HEK293 (cell line): Measurements from ENCODE around the gene FGFR3.

Experiments used
- CTCF ChIA-PET: fragments of 350-600 bp; formaldehyde crosslinking; extraction: SDS; loops from one replicate; lab custom pipeline; 2021; ENCODE audit warnings: antibody characterized with exemption; lab: Yijun Ruan, JAX
- POLR2A ChIA-PET: fragments of 300-600 bp; formaldehyde crosslinking; extraction: SDS; loops from one replicate; lab custom pipeline; 2020; ENCODE audit warnings: antibody characterized with exemption, inconsistent platforms; lab: Yijun Ruan, JAX
- H3K27ac ChIP-seq: fragments of 200-500 bp; sonication (Bioruptor generic); 2 replicates; pipeline ENCODE4 v1.5.1; 2014; ENCODE audit warnings: low read depth, low read length, control low read depth, inconsistent platforms; ENCODE audit errors: extremely low read depth
- H3K36me3 ChIP-seq, 2 experiments: fragments of 200-500 bp in 1 of 2; sonication (Bioruptor generic) in 1 of 2; 1 replicate in 1 of 2; 2 replicates in 1 of 2; pipeline ENCODE4 v1.5.1; 2014 to 2017; ENCODE audit warnings: inconsistent platforms in 2 of 2, low read length in 2 of 2; ENCODE audit not compliant: control insufficient read depth in 2 of 2, insufficient read depth in 1 of 2
- H3K4me1 ChIP-seq: fragments of 200-500 bp; sonication (Bioruptor generic); 2 replicates; pipeline ENCODE4 v1.5.1; 2014; ENCODE audit warnings: mild to moderate bottlenecking, low read length, inconsistent platforms; ENCODE audit not compliant: control insufficient read depth, insufficient read depth
- H3K4me3 ChIP-seq: 2 replicates; pipeline ENCODE4 v1.5.1; 2011; ENCODE audit warnings: low read depth, mild to moderate bottlenecking, control low read depth, low read length, moderate library complexity
- H3K9me3 ChIP-seq: fragments of 200-500 bp; sonication (Bioruptor generic); 2 replicates; pipeline ENCODE4 v1.5.1; 2014; ENCODE audit warnings: low read depth, low read length, inconsistent platforms; ENCODE audit not compliant: control insufficient read depth, insufficient read depth
- KLF17 ChIP-seq: fragments of 450-650 bp; formaldehyde crosslinking; IDR thresholded peaks from 2 replicates; pipeline ENCODE4 v1.5.1; 2016; ENCODE audit warnings: missing biosample characterization, missing genetic modification characterization
- REST ChIP-seq: fragments of 450-650 bp; formaldehyde crosslinking; IDR thresholded peaks from 2 replicates; pipeline ENCODE4 v1.5.1; 2016; ENCODE audit warnings: missing biosample characterization, missing genetic modification characterization
- TCF7L2 ChIP-seq: IDR thresholded peaks from 2 replicates; pipeline ENCODE4 v1.6.1; 2011; ENCODE audit warnings: low read depth, mild to moderate bottlenecking, inconsistent platforms, low read length, moderate library complexity, borderline replicate concordance
- ZEB2 ChIP-seq: fragments of 450-650 bp; formaldehyde crosslinking; IDR thresholded peaks from 2 replicates; pipeline ENCODE4 v1.5.1; 2016; ENCODE audit warnings: missing biosample characterization, missing genetic modification characterization
- ZNF16 ChIP-seq: fragments of 450-650 bp; formaldehyde crosslinking; IDR thresholded peaks from 2 replicates; pipeline ENCODE4 v1.5.1; 2016; ENCODE audit warnings: low read depth, missing biosample characterization, missing genetic modification characterization
- ZNF175 ChIP-seq: fragments of 450-650 bp; formaldehyde crosslinking; IDR thresholded peaks from 2 replicates; pipeline ENCODE4 v1.5.1; 2016; ENCODE audit warnings: missing biosample characterization, missing genetic modification characterization
- ZNF184 ChIP-seq: fragments of 450-650 bp; IDR thresholded peaks from 2 replicates; pipeline ENCODE4 v1.5.1; 2018; ENCODE audit warnings: missing biosample characterization, mild to moderate bottlenecking, missing genetic modification characterization
- ZNF26 ChIP-seq: fragments of 450-650 bp; formaldehyde crosslinking; IDR thresholded peaks from 2 replicates; pipeline ENCODE4 v1.5.1; 2016; ENCODE audit warnings: missing biosample characterization, missing genetic modification characterization
- ZNF266 ChIP-seq: fragments of 450-650 bp; formaldehyde crosslinking; IDR thresholded peaks from 2 replicates; pipeline ENCODE4 v1.5.1; 2016; ENCODE audit warnings: missing biosample characterization, missing genetic modification characterization, low read depth
- ZNF423 ChIP-seq: fragments of 450-650 bp; formaldehyde crosslinking; IDR thresholded peaks from 2 replicates; pipeline ENCODE4 v1.5.1; 2016; ENCODE audit warnings: missing biosample characterization, missing genetic modification characterization
- ZNF473 ChIP-seq: fragments of 450-650 bp; formaldehyde crosslinking; IDR thresholded peaks from 2 replicates; pipeline ENCODE4 v1.5.1; 2017; ENCODE audit warnings: missing biosample characterization, missing genetic modification characterization
- ZNF571 ChIP-seq: fragments of 450-650 bp; formaldehyde crosslinking; IDR thresholded peaks from 2 replicates; pipeline ENCODE4 v1.5.0; 2017; ENCODE audit warnings: missing biosample characterization, missing genetic modification characterization
- ZNF580 ChIP-seq: fragments of 450-650 bp; formaldehyde crosslinking; IDR thresholded peaks from 2 replicates; pipeline ENCODE4 v1.5.1; 2016; ENCODE audit warnings: missing biosample characterization, missing genetic modification characterization
- ZNF596 ChIP-seq: fragments of 450-650 bp; IDR thresholded peaks from 2 replicates; pipeline ENCODE4 v1.5.0; 2018; ENCODE audit warnings: missing biosample characterization, mild to moderate bottlenecking, missing genetic modification characterization, moderate library complexity
- ZNF610 ChIP-seq: fragments of 450-650 bp; formaldehyde crosslinking; IDR thresholded peaks from 2 replicates; pipeline ENCODE4 v1.5.1; 2016; ENCODE audit warnings: missing biosample characterization, missing genetic modification characterization, borderline replicate concordance
- ZNF626 ChIP-seq: fragments of 450-650 bp; sonication (Bioruptor Pico); formaldehyde crosslinking; IDR thresholded peaks from 2 replicates; pipeline ENCODE4 v1.5.1; 2018; ENCODE audit warnings: missing biosample characterization, missing genetic modification characterization, inconsistent platforms
- ZNF76 ChIP-seq: fragments of 450-650 bp; formaldehyde crosslinking; IDR thresholded peaks from 2 replicates; pipeline ENCODE4; 2016; ENCODE audit warnings: low read depth, missing biosample characterization, missing genetic modification characterization, borderline replicate concordance
- ZNF776 ChIP-seq: fragments of 450-650 bp; formaldehyde crosslinking; IDR thresholded peaks from 2 replicates; pipeline ENCODE4 v1.5.0; 2017; ENCODE audit warnings: missing biosample characterization, missing genetic modification characterization, borderline replicate concordance
- ZSCAN23 ChIP-seq: fragments of 450-650 bp; formaldehyde crosslinking; IDR thresholded peaks from 2 replicates; pipeline ENCODE4 v1.5.1; 2016; ENCODE audit warnings: missing biosample characterization, missing genetic modification characterization

FGFR3 gene

GRCh38 chr4:1824746-1825145 lies 31.7 kb downstream of the FGFR3 start:
- Histone ChIP-seq H3K4me1 (no peaks in the 10 kb centered on the region), H3K9me3 (no peaks in the 10 kb centered on the region), H3K36me3 (peaks cover 0 to 70% of the 10 kb centered on the region in 2 experiments; a peak in 2 of 3 replicates), H3K27ac (no peak overlapping the region)
- ChIA-PET CTCF (no interaction called here), POLR2A (no interaction called here)
- TF ChIP-seq ZSCAN23 (tag by site-specific recombination) (no peak), ZNF571 (tag by site-specific recombination) (no peak), KLF17 (tag by site-specific recombination) (no peak), ZEB2 (no peak), ZNF16 (tag by site-specific recombination) (no peak), ZNF184 (tag by site-specific recombination) (no peak), ZNF473 (no peak), ZNF266 (tag by site-specific recombination) (no peak), ZNF76 (no peak), REST (tag by site-specific recombination) (no peak), ZNF626 (tag by site-specific recombination) (no peak), ZNF776 (tag by site-specific recombination) (no peak), ZNF610 (tag by site-specific recombination) (no peak)
- TF ChIP-seq, all 188 proteins: peak for 0
- H3K4me3 ChIP-seq = no peak overlapping the region

- Histone ChIP-seq H3K9me3 (no peaks in the 10 kb centered on the region), H3K27ac (no peak overlapping the region), H3K4me1 (no peaks in the 10 kb centered on the region), H3K4me3 (no peak overlapping the region), H3K36me3 (peaks cover 0 to 70% of the 10 kb centered on the region in 2 experiments; a peak in 2 of 3 replicates)
- ChIA-PET POLR2A (no interaction called here), CTCF (no interaction called here)
- no peak for TF ChIP-seq ZNF26 (tag by site-specific recombination)
- TF ChIP-seq ZNF423 (tag by site-specific recombination) = no peak
- TF ChIP-seq ZNF175 (tag by site-specific recombination) = no peak
- no peak for TF ChIP-seq ZNF596 (tag by site-specific recombination)
- TF ChIP-seq TCF7L2 = no peak
- no peak for TF ChIP-seq ZNF580 (tag by site-specific recombination)
Measured at GRCh38 chr4:1825326-1825725, 32.2 kb downstream of the FGFR3 start.
